Fibroblast of lung (primary cell): ENCODE measurements around the gene CENPP. TPM values are rescaled to one million over a fixed set of nuclear protein-coding genes. Genes with fewer than 3 reads are reported as not detected.

Experiments used
- DNase-seq, 2 donors: peaks; one replicate each; pipeline versions ENCODE4 v3.0.0 to v3.0.0-alpha.2; 2010; ENCODE audit warnings: low read depth in 2 of 2
- H2AFZ ChIP-seq: 2 replicates; pipeline ENCODE4 v1.5.1; 2012; ENCODE audit warnings: low read length, control low read depth, inconsistent platforms
- H3K27ac ChIP-seq: 2 replicates; pipeline ENCODE4 v1.5.1; 2011; ENCODE audit warnings: low read length, control low read depth; ENCODE audit not compliant: insufficient read depth
- H3K27me3 ChIP-seq: 2 replicates; pipeline ENCODE4 v1.5.1; 2011; ENCODE audit warnings: mild to moderate bottlenecking, low read length; ENCODE audit not compliant: control insufficient read depth, insufficient read depth
- H3K36me3 ChIP-seq: 2 replicates; pipeline ENCODE4 v1.5.1; 2011; ENCODE audit warnings: low read length; ENCODE audit not compliant: control insufficient read depth, insufficient read depth
- H3K4me1 ChIP-seq: 2 replicates; pipeline ENCODE4 v1.5.1; 2011; ENCODE audit warnings: low read length; ENCODE audit not compliant: control insufficient read depth, insufficient read depth; ENCODE audit errors: extremely low read depth
- H3K4me2 ChIP-seq: 2 replicates; pipeline ENCODE4 v1.5.1; 2011; ENCODE audit warnings: low read length, control low read depth; ENCODE audit not compliant: insufficient read depth; ENCODE audit errors: extremely low read depth
- H3K4me3 ChIP-seq, 4 experiments: fragments of 200-600 bp in 1 of 4; sonication (generic) in 1 of 4; replicated peaks in 1 of 4; 2 replicates each; pipeline ENCODE4 v1.5.1; 2011 to 2016; ENCODE audit warnings: low read length in 4 of 4, low read depth in 3 of 4, mild to moderate bottlenecking in 3 of 4, control low read depth in 2 of 4, inconsistent platforms in 1 of 4, mixed read lengths in 1 of 4; ENCODE audit not compliant: insufficient read depth in 1 of 4; ENCODE audit errors: control extremely low read depth in 1 of 4
- H3K79me2 ChIP-seq: 2 replicates; pipeline ENCODE4 v1.5.1; 2012; ENCODE audit warnings: mild to moderate bottlenecking, low read length, inconsistent platforms; ENCODE audit not compliant: control insufficient read depth, insufficient read depth
- H3K9ac ChIP-seq: 2 replicates; pipeline ENCODE4 v1.5.1; 2011; ENCODE audit warnings: mild to moderate bottlenecking, low read length, control low read depth; ENCODE audit not compliant: insufficient read depth
- H3K9me3 ChIP-seq: 2 replicates; pipeline ENCODE4 v1.5.1; 2012; ENCODE audit warnings: low read depth, low read length; ENCODE audit not compliant: control insufficient read depth, insufficient read depth
- H4K20me1 ChIP-seq: 2 replicates; pipeline ENCODE4 v1.5.1; 2011; ENCODE audit warnings: low read length; ENCODE audit not compliant: control insufficient read depth, insufficient read depth; ENCODE audit errors: extremely low read depth
- CTCF ChIP-seq, 2 donors: IDR thresholded peaks in 1 of 2; conservative IDR thresholded peaks in 1 of 2; 1 replicate in 1 of 2; 2 replicates in 1 of 2; pipeline ENCODE4 v1.5.1; 2011 to 2012; ENCODE audit warnings: low read length in 2 of 2, control low read depth in 1 of 2, inconsistent platforms in 1 of 2, low read depth in 1 of 2, mild to moderate bottlenecking in 1 of 2
- EZH2 ChIP-seq: IDR thresholded peaks from 2 replicates; pipeline ENCODE4 v1.5.1; 2012; ENCODE audit warnings: low read length, control low read depth, mild to moderate bottlenecking; ENCODE audit errors: missing control alignments
- polyA plus RNA-seq, 2 donors: library from polyadenylated mRNA; depleted of rRNA in 1 of 2; stranded (reverse) in 1 of 2; unstranded in 1 of 2; fragments of >200 nt; gene quantifications; 2 replicates each; pipeline ENCODE4 v1.2.1, GENCODE V29; 2011 to 2012; ENCODE audit warnings: missing spikeins in 1 of 2
- total RNA-seq: library from RNA; depleted of rRNA; stranded (reverse); fragments of >200 nt; gene quantifications from 2 replicates; pipeline ENCODE4 v1.2.1, GENCODE V29; 2014

CENPP gene
- total and polyA plus RNA-seq, 2 donors (not counting 1 experiment from before 2014, with no cell fraction given): 1.7 to 2.4 TPM

- Histone ChIP-seq H3K9me3 (no peaks in the 10 kb centered on the region), H3K27ac (no peak overlapping the region), H3K79me2 (no peaks in the 10 kb centered on the region), H3K27me3 (no peaks in the 10 kb centered on the region), H4K20me1 (no peaks in the 10 kb centered on the region), H3K4me1 (peaks cover 4% of the 10 kb centered on the region), H3K9ac (no peak overlapping the region), H2AFZ (peak overlapping the region; percentile 40), H3K36me3 (no peaks in the 10 kb centered on the region), H3K4me2 (peak overlapping the region; percentile 96), H3K4me3 (peak overlapping the region; percentile 7 to 41 (median 32))
- no peak for DNase-seq
- no peak for TF ChIP-seq EZH2
- no peak for TF ChIP-seq CTCF (conservative IDR thresholded peaks at IDR 0.05 in 1 of 2, IDR thresholded peaks at IDR 0.05 in 1 of 2; ENCODE audit: low read depth in 1 of 2, low read length in 2 of 2)
Observed at GRCh38 chr9:92534204-92534603, 208.5 kb downstream of the CENPP start.

GRCh38 chr9:92534674-92535073, 208.9 kb downstream of the CENPP start:
- Histone ChIP-seq H3K36me3 (no peaks in the 10 kb centered on the region), H3K9ac (no peak overlapping the region), H3K27ac (peak overlapping the region; percentile 48), H3K4me2 (peak overlapping the region; percentile 96), H3K9me3 (no peaks in the 10 kb centered on the region), H4K20me1 (no peaks in the 10 kb centered on the region), H3K4me3 (peak overlapping the region; percentile 7 to 41 (median 32)), H3K79me2 (no peaks in the 10 kb centered on the region), H3K4me1 (peaks cover 4% of the 10 kb centered on the region), H3K27me3 (no peaks in the 10 kb centered on the region), H2AFZ (peak overlapping the region; percentile 40)
- DNase-seq: peak in 1 of 2 donors; percentile 42
- no peak for TF ChIP-seq CTCF (conservative IDR thresholded peaks at IDR 0.05 in 1 of 2, IDR thresholded peaks at IDR 0.05 in 1 of 2; ENCODE audit: low read depth in 1 of 2, low read length in 2 of 2)
- TF ChIP-seq EZH2: no peak

- peak within 1 kb of the TSS; percentile 96 for H3K4me2 ChIP-seq
- H3K4me1 ChIP-seq: peaks cover 4% of the 10 kb centered on the region
- H3K4me3 ChIP-seq: peak within 1 kb of the TSS; percentile 12 to 51 (median 32)
- peak; percentile 60 to 69 for DNase-seq
- TF ChIP-seq EZH2 (no peak), CTCF (conservative IDR thresholded peaks at IDR 0.05 in 1 of 2, IDR thresholded peaks at IDR 0.05 in 1 of 2; ENCODE audit: low read depth in 1 of 2, low read length in 2 of 2) (no peak)
- H3K27ac ChIP-seq: peak within 1 kb of the TSS; percentile 48
- H2AFZ ChIP-seq: peak within 1 kb of the TSS; percentile 52
- H3K36me3 ChIP-seq: no peaks in the 10 kb centered on the region
- no peaks in the 10 kb centered on the region for H3K9me3 ChIP-seq
- no peaks in the 10 kb centered on the region for H4K20me1 ChIP-seq
- H3K27me3 ChIP-seq: no peaks in the 10 kb centered on the region
- H3K9ac ChIP-seq: peak within 1 kb of the TSS; percentile 27
- no peaks in the 10 kb centered on the region for H3K79me2 ChIP-seq
Observed at GRCh38 chr9:92535940-92536850, 210.4 kb downstream of the CENPP start, which contains the start of gene ECM2. TSS of gene ECM2 (minus strand) at chr9:92535990. CDS start at chr9:92522866, 13,124 bp downstream.
